Chondrocyte (in vitro differentiated cells): ENCODE measurements around the gene CRYGC. TPM values are rescaled to one million over a fixed set of nuclear protein-coding genes. Genes with fewer than 3 reads are reported as not detected.

Experiments used
- DNase-seq: peaks from one replicate; pipeline ENCODE4 v3.0.0; 2021; ENCODE audit warnings: mixed read lengths, low spot score
- H3K27ac Mint-ChIP-seq: one replicate; pipeline ENCODE4 v1.8.0; 2021; ENCODE audit warnings: mild to moderate bottlenecking, moderate library complexity, mixed read lengths; ENCODE audit not compliant: unreplicated experiment
- H3K27me3 Mint-ChIP-seq: 2 replicates; pipeline ENCODE4 v1.8.0; 2021; ENCODE audit warnings: low read depth, mixed read lengths
- H3K36me3 Mint-ChIP-seq: 2 replicates; pipeline ENCODE4 v1.8.0; 2021; ENCODE audit warnings: low read depth, mixed read lengths
- H3K4me1 Mint-ChIP-seq: 2 replicates; pipeline ENCODE4 v1.8.0; 2021; ENCODE audit warnings: low read depth, mild to moderate bottlenecking, mixed read lengths
- H3K4me3 Mint-ChIP-seq: one replicate; pipeline ENCODE4 v1.8.0; 2021; ENCODE audit warnings: mild to moderate bottlenecking, moderate library complexity, mixed read lengths; ENCODE audit not compliant: unreplicated experiment
- H3K9me3 Mint-ChIP-seq: 2 replicates; pipeline ENCODE4 v1.8.0; 2021; ENCODE audit warnings: low read depth, mixed read lengths
- long read RNA-seq: library from polyadenylated mRNA; stranded (forward); transcript quantifications from one replicate; pipeline ENCODE4 v2.0.0, GENCODE V29; 2021
- total RNA-seq: library from RNA; stranded (reverse); gene quantifications from 3 replicates; pipeline ENCODE4 v1.2.1, GENCODE V29; 2021
- TF ChIP-seq, protein P1 (sequence below): fragments of 200-600 bp; sonication (generic); IDR thresholded peaks from 2 replicates; pipeline ENCODE4 v1.5.0; 2021; ENCODE audit warnings: antibody characterized with exemption, mild to moderate bottlenecking, moderate library complexity

The CRYGC gene
- total RNA-seq: not detected in 3 replicates
- long read RNA-seq: 0 reads

GRCh38 chr2:208129744-208130711, at the start of gene CRYGC:
TSS of gene CRYGC (minus strand) at chr2:208129828. CDS start at chr2:208129792, 36 bp downstream.
- TF ChIP-seq, protein P1, sequence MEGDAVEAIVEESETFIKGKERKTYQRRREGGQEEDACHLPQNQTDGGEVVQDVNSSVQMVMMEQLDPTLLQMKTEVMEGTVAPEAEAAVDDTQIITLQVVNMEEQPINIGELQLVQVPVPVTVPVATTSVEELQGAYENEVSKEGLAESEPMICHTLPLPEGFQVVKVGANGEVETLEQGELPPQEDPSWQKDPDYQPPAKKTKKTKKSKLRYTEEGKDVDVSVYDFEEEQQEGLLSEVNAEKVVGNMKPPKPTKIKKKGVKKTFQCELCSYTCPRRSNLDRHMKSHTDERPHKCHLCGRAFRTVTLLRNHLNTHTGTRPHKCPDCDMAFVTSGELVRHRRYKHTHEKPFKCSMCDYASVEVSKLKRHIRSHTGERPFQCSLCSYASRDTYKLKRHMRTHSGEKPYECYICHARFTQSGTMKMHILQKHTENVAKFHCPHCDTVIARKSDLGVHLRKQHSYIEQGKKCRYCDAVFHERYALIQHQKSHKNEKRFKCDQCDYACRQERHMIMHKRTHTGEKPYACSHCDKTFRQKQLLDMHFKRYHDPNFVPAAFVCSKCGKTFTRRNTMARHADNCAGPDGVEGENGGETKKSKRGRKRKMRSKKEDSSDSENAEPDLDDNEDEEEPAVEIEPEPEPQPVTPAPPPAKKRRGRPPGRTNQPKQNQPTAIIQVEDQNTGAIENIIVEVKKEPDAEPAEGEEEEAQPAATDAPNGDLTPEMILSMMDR: no peak
- H3K27ac Mint-ChIP-seq: no peak within 1 kb of the TSS
- H3K36me3 Mint-ChIP-seq: no peaks in the 10 kb centered on the region
- no peak within 1 kb of the TSS for H3K4me3 Mint-ChIP-seq
- no peak for DNase-seq
- H3K27me3 Mint-ChIP-seq: no peaks in the 10 kb centered on the region
- no peaks in the 10 kb centered on the region for H3K4me1 Mint-ChIP-seq
- H3K9me3 Mint-ChIP-seq: peaks cover 3% of the 10 kb centered on the region

- TF ChIP-seq, protein P1: no peak
- Mint-ChIP-seq H3K4me1 (peaks cover 4% of the 10 kb centered on the region), H3K36me3 (no peaks in the 10 kb centered on the region), H3K9me3 (no peaks in the 10 kb centered on the region), H3K4me3 (no peak overlapping the region), H3K27ac (no peak overlapping the region), H3K27me3 (peaks cover 23% of the 10 kb centered on the region)
- DNase-seq: no peak
Observed at GRCh38 chr2:208179028-208179609, 49.5 kb upstream of the CRYGC start.

GRCh38 chr2:208175840-208176153, 46.2 kb upstream of the CRYGC start:
- TF ChIP-seq, protein P1: no peak
- no peaks in the 10 kb centered on the region for H3K9me3 Mint-ChIP-seq
- H3K36me3 Mint-ChIP-seq: no peaks in the 10 kb centered on the region
- H3K27ac Mint-ChIP-seq: no peak overlapping the region
- no peak for DNase-seq
- peaks cover 5% of the 10 kb centered on the region for H3K27me3 Mint-ChIP-seq
- H3K4me1 Mint-ChIP-seq: peaks cover 4% of the 10 kb centered on the region
- H3K4me3 Mint-ChIP-seq: no peak overlapping the region

GRCh38 chr2:208175069-208175839, 45.6 kb upstream of the CRYGC start:
- peaks cover 6% of the 10 kb centered on the region for H3K27me3 Mint-ChIP-seq
- H3K27ac Mint-ChIP-seq: no peak overlapping the region
- peaks cover 4% of the 10 kb centered on the region for H3K4me1 Mint-ChIP-seq
- no peak for DNase-seq
- no peaks in the 10 kb centered on the region for H3K36me3 Mint-ChIP-seq
- TF ChIP-seq, protein P1: peak; percentile 90
- H3K9me3 Mint-ChIP-seq: no peaks in the 10 kb centered on the region
- no peak overlapping the region for H3K4me3 Mint-ChIP-seq

- H3K9me3 Mint-ChIP-seq: no peaks in the 10 kb centered on the region
- TF ChIP-seq, protein P1: no peak
- H3K4me3 Mint-ChIP-seq: no peak overlapping the region
- DNase-seq: no peak
- peaks cover 10% of the 10 kb centered on the region for H3K27me3 Mint-ChIP-seq
- H3K27ac Mint-ChIP-seq: no peak overlapping the region
- H3K36me3 Mint-ChIP-seq: no peaks in the 10 kb centered on the region
- H3K4me1 Mint-ChIP-seq: peaks cover 4% of the 10 kb centered on the region
Observed at GRCh38 chr2:208174144-208174543, 44.5 kb upstream of the CRYGC start.
